Fibroblast of lung (primary cell): Measurements from ENCODE around the gene WAPL.

Source experiments
- CTCF ChIP-seq, 2 donors: IDR thresholded peaks in 1 of 2; conservative IDR thresholded peaks in 1 of 2; 1 replicate in 1 of 2; 2 replicates in 1 of 2; pipeline ENCODE4 v1.5.1; 2011 to 2012; ENCODE audit warnings: low read length in 2 of 2, control low read depth in 1 of 2, inconsistent platforms in 1 of 2, low read depth in 1 of 2, mild to moderate bottlenecking in 1 of 2
- EZH2 ChIP-seq: IDR thresholded peaks from 2 replicates; pipeline ENCODE4 v1.5.1; 2012; ENCODE audit warnings: low read length, control low read depth, mild to moderate bottlenecking; ENCODE audit errors: missing control alignments

DNA sequence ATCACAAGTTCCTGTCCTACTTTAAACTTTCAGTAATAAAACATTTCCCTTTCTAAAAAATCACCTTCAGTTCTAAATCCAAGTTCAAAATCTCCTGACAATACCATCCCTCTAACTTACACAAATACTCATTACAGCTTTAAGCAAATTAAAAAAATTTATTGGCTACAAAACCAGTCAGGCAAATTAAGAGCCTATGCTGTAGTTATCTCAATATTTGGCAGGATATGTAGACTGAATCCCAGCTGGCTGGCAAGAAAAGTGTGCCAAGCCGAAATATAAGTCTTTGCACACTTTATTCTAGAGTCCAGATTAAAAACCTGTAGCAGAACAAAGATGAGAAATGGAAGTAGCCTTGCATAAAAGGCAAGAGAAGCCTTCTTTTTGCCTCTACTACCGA lies 9.5 kb downstream of the WAPL start:
- TF ChIP-seq CTCF (conservative IDR thresholded peaks at IDR 0.05 in 1 of 2, IDR thresholded peaks at IDR 0.05 in 1 of 2; ENCODE audit: low read depth in 1 of 2, low read length in 2 of 2), result no peak
- TF ChIP-seq EZH2, result no peak
